ENCODE data around the gene CX3CL1.

The CX3CL1 gene

GRCh38 chr16:57376313-57376818, 4.1 kb downstream of the CX3CL1 start:
- no peak for TF ChIP-seq CTCF (conservative IDR thresholded peaks at IDR 0.05; ENCODE audit: low read depth, low read length)
- H3K4me3 ChIP-seq (ENCODE audit: low read length), result no peak overlapping the region
- DNase-seq (ENCODE audit: low read depth), result no peak

- H3K4me3 ChIP-seq (ENCODE audit: low read length), result no peak overlapping the region
- DNase-seq (ENCODE audit: low read depth), result no peak
- TF ChIP-seq CTCF (conservative IDR thresholded peaks at IDR 0.05; ENCODE audit: low read depth, low read length), result no peak
Observed at GRCh38 chr16:57377080-57377841, 5.0 kb downstream of the CX3CL1 start.

GRCh38 chr16:57379579-57379978, 7.3 kb downstream of the CX3CL1 start:
- no peak for TF ChIP-seq CTCF (conservative IDR thresholded peaks at IDR 0.05; ENCODE audit: low read depth, low read length)
- no peak for DNase-seq (ENCODE audit: low read depth)
- H3K4me3 ChIP-seq (ENCODE audit: low read length), result no peak overlapping the region

GRCh38 chr16:57380671-57381462, 8.6 kb downstream of the CX3CL1 start:
- no peak for DNase-seq (ENCODE audit: low read depth)
- no peak for TF ChIP-seq CTCF (conservative IDR thresholded peaks at IDR 0.05; ENCODE audit: low read depth, low read length)
- H3K4me3 ChIP-seq (ENCODE audit: low read length), result no peak overlapping the region

GRCh38 chr16:57381791-57382534, 9.7 kb downstream of the CX3CL1 start:
- no peak overlapping the region for H3K4me3 ChIP-seq (ENCODE audit: low read length)
- no peak for TF ChIP-seq CTCF (conservative IDR thresholded peaks at IDR 0.05; ENCODE audit: low read depth, low read length)
- no peak for DNase-seq (ENCODE audit: low read depth)

- no peak for DNase-seq (ENCODE audit: low read depth)
- TF ChIP-seq CTCF (conservative IDR thresholded peaks at IDR 0.05; ENCODE audit: low read depth, low read length), result no peak
- no peak overlapping the region for H3K4me3 ChIP-seq (ENCODE audit: low read length)
Observed at GRCh38 chr16:57382535-57383275, 10.4 kb downstream of the CX3CL1 start.
